GM21423 (cell line): ENCODE measurements around the gene KIF18A.
A peak's percentile ranks its signal among the peaks of the same experiment; 100 is the strongest.
"Not testable (repeated sequence)": the region's sequence is repeated elsewhere in the genome, so short reads cannot be mapped to it uniquely, and the experiment has no call there.

Source experiments
- ATAC-seq: cut with Tn5 transposase; IDR thresholded peaks from one replicate; pipeline ENCODE4 v1.9.1; 2021; ENCODE audit warnings: mild to moderate bottlenecking, moderate library complexity; ENCODE audit not compliant: unreplicated experiment

The KIF18A gene

DNA sequence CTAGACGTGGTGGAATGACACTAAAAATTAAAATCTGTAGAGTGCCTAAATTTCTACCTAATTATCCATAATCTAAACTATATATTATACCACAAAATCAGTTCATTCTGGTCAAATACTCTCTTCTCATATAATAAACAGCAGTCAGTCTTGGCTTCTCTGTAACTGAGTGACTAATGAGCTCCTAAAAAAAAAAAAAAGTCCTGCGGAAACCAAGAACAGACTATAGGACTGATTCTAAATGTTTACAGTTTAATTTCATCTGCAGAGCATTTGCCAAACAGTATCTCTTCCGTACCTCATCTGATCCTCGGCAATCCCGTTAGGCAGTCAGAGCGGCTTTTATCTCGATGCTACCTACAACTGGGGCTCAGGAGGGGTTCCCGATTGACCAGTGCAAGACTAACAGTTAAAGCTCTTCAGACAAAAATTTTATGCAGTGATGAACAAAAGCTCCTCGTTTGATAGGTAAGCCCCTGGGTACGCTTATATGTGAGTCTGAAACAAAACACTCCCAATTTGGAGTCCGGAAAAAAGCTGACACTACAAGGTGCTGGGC lies 686 bp downstream of the KIF18A start:
- ATAC-seq, result peak; percentile 4

DNA sequence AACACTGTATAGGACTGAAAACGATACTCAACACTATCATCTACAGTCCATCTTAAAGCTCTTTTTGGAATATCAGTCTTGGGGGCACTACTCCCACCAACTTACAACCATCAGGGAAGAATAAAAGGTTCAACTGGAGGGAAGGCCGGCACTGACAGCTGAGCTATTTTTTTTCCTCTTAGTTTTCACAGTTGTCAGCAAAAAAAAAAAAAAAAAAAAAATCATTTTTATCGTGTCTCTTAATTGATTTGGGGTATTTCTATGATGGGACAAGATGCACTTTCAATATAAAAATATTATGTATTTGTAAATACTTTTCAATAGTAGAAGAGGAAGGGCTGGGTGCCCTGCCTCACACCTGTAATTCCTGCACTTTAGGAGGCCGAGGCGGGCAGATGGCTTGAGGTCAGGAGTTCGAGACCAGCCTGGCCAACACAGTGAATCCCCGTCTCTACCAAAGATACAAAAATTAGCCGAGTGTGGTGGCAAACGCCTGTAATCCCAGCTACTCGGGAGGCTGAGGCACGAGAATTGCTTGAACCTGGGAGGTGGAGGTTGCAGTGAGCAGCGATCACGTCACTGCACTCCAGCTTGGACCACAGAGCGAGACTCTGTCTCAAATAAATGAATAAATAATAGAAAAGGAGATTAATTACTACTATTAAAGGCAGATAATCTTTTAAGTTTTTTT lies 1.5 kb downstream of the KIF18A start:
- no peak for ATAC-seq

DNA sequence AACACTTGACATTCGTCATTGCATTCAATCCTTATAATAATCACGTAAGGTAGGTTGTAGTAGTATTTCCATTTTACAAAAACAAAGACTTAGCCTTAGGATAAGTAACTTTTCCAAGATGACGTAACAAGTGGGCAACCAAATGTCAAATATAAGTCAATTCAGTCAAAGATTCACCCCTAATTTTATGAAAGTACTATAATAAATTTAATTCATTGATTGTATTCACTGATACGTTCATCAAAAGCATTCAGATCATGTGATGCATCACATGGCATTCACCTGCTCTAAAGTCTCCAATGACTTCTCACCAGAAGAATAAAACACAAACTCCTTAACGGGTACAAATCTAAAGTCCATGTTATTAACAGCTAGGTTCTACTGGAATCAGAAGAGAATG lies 2.1 kb downstream of the KIF18A start:
- ATAC-seq, result no peak

DNA sequence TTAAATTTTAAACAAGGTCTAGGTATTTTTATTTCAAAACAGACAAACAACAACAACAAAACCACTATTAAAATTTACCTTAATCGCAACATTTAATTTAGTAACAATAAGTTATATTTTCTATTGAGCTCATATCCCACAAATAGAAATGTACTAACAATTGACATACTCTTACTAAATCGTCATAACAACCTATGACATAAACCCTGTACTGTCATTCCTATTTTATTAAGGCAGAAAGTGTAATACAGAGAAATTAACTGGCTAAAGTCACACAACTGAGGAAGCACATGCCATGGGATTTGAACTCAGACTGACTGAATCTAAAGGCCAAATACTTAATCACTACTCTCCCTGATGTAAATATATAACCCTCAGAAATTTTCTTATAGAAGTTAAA lies 3.0 kb downstream of the KIF18A start:
- ATAC-seq, result no peak

DNA sequence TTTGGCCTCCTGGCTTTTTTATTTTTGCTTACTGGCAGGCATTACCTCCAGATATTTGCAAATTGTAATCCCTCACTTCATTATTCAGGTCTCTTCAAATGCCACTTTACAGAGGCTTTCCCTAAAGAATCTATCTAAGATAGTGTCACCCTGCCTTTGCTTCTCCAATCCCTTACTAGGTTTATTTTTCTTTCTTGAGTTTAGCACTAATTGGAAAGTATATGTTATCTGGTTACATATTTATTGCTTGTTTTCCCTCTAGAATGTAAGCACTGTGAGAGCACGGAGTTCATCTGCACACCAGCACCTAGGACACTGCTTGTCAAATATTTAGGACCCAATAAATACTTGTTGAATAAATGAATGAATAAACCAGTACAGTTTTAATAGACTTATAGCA lies 3.5 kb downstream of the KIF18A start:
- ATAC-seq, result no peak

DNA sequence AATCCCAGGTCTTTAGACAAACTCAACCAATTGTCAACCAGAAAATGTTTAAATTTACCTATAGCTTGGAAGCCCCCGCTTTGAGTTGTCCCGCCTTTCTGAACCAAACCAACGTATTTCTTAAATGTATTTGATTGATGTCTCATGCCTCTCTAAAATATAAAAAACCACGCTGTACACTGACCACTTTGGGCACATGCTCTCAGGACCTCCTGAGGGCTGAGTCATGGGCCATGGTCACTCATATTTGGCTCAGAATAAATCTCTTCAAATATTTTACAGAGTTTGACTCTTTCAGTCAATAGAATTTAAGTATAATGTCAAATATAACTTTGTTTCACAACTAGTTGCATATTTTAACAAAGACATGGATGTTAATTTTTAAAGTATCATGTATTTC lies 5.7 kb downstream of the KIF18A start:
- ATAC-seq, result not testable (repeated sequence)

DNA sequence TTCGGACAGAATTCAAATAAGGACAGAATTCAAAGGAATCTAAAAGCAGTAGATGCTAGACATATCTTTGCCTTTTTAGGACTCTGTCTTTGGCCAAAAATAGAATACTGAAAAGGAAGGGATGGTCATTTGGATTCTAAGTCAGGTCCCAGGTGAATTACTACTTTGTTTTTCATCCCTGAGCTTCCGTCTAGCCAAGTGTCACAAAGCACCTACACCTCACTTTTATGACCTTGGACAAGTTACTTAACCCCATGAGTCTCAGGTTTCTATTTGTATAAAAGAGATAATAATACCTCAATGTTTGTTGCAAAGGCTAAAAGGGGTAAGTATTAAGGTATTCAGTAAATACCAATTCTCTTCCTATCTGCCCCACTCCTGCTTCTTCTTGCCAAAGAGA lies 7.3 kb downstream of the KIF18A start:
- no peak for ATAC-seq

DNA sequence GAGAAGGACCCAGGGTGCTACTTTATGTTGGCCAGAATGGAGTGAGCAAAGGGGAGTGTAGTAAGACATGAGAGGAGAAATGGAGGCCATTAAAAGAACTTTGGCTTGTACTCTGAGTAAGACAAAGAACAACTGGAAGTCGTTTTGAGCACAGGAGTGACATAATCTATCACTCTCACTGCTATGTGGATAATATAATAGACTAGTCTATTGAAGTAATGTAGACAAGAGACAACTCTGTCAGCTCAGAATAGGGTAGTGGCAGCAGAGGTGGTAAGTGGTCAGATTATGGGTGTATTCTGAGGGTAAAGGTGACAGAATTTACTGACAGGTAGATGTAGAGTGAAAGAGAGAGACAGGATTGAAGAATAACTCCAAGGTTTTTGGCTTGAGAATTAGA lies 8.2 kb downstream of the KIF18A start:
- ATAC-seq, result no peak

DNA sequence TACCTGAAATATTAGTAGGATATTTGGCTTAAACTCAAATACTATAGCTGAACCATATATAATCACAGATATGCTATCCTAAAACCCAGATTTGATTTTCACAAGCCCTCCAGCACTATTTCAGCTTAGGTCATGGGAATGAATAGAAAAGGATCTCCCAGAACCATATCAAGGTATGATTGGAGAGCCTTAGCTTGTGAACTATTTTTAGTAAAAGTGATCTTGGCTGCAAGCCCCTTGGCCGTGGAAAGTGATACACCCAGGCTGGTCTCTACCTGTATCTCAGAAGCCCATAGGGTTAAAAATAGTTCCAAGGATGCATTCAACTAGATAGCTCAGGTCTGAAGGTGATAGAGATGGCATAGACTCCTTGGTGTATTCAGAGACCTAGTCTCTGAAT lies 9.7 kb downstream of the KIF18A start:
- ATAC-seq, result no peak

DNA sequence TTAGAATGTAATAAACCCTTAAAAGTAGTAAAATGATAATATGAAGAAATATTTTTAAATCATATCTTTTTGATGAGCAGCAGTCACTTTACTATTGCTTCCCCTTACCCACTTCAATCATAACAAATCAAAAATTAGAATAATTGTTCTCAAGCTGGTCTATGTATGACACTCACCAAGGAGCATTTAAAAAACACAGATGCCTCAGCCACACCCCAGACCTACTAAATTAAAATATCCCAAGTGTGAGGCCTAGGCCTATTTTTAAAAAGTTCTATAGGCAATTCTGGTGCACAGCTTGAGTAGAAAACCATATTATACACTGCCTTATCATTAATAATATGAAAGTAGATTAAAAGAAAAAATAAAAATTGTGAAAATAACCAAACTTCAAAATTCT lies 15.2 kb downstream of the KIF18A start:
- no peak for ATAC-seq

DNA sequence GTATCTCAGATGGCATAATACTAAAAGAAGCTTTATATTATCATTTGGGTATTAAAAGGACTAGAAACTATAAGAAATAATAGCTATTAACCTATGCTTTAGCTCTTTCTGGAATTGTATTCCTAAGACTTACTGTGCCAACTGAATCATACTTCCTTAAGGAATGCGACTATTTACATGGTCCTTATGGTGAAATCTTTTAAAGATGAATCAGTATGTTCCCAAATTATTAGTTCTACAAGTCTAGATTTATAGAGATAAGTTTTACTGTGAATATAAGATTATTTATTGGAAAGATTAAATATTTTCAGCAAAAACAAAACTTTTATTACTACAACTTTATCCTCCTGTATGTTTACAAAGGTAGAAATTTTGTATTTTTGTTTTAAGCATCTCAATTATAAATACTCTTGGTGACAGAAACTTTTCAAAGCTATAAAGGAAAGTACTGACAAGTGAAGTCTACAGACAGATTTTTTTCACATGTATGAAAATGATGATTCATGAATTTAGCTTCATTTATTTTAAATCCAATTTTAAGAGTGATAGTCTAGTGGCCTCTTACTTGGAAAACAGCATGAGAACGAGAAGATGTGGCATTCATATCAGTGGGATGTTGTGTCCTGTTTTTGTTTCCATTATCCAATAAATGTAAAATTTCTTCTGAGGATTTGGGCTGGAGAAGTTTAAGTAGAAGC lies 17.8 kb downstream of the KIF18A start:
- ATAC-seq, result no peak

DNA sequence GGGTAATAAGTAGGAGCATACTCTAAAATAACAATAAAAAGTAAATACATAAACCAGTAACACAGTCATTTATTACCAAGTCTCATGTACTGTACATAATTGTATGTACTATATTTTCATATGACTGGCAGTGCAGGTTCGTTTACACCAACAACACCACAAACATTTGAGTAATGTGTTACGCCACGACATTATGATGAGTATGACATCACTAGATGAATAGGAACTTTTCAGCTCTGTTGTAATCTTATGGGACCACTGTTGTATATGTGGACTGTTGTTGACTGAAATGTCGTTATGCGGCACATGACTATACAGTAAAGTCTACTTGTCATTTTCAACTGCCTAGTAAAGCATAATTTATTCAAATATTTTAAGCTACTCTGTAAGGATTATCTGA lies 18.6 kb downstream of the KIF18A start:
- ATAC-seq, result no peak

DNA sequence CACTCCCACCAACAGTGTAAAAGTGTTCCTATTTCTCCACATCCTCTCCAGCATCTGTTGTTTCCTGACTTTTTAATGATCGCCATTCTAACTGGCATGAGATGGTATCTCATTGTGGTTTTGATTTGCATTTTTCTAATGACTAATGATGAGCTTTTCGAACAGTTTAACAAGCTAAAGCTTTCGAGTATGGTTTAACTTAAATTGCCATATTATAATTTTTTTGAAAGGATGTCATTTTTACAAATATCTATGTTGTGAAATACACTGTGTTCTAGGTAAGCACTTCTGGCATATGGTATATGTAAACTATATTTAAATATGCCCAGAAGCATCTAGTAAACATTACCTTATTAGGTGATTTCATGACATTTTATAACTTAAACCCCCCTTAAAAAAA lies 20.3 kb downstream of the KIF18A start:
- not testable (repeated sequence) for ATAC-seq

DNA sequence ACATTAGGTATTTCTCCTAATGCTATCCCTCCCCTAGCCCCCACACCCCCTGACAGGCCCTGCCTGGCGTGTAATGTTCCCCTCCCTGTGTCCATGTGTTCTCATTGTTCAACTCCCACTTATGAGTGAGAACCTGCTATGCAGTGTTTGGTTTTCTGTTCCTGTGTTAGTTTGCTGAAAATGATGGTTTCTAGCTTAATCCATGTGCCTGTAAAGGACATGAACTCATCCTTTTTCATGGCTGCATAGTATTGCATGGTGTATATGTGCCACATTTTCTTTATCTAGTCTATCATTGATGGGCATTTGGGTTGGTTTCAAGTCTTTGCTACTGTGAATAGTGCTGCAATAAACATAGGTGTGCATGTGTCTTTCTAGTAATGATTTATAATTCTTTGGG lies 20.8 kb downstream of the KIF18A start:
- ATAC-seq, result not testable (repeated sequence)

DNA sequence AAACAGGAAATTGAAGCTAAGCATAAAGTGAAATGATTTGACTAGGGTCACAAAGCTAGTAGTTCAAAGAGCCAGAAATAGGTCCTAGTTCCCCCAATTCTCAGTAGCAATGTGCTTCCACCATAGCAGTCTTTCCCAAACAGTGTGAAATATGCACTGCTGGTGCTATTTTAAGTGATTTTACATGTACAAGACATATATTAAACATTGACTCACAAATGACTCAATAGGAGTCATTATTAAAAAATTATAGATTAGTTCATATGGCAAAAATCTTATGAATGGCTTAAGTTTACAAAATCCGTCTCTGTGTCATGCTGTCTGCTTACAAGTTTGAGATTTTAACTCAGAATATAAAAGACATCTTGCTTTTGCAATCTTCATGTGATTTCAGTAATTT lies 21.4 kb downstream of the KIF18A start:
- no peak for ATAC-seq

DNA sequence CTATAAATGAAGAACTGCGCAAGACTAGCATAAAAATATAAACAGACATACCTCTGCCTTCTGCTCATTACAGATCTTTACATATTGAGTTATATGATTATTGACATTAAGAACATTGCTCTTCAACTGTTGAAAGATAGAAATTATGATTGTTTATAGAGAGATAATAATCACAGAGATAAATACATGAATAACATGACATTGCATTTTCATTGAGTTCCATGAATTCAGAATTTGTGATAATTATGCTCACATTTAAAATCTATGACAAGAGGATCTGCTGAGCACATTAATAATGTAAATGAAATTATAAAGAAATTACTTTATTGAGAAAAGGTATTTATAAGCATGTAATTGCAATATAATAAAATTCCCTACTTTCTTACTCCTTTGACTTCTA lies 24.8 kb downstream of the KIF18A start:
- no peak for ATAC-seq

DNA sequence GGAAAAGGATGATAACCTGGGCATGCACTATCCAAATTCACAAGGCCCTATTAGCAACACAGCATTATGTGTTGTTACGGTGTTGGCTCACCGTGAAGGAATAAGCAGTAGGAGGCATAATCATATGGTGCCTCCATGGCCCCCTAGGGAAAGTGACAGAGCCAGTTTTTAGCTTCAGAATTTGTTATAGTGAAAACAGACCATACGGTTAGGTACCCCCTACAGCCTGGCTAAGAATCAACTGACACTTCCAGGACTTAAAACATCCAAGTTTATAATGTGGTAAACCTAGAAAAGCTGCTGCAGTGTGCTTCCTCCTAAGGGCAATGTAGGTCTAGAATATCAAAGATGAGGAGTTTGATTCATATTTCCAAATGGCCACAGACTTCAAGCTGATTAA lies 30.4 kb downstream of the KIF18A start:
- no peak for ATAC-seq

DNA sequence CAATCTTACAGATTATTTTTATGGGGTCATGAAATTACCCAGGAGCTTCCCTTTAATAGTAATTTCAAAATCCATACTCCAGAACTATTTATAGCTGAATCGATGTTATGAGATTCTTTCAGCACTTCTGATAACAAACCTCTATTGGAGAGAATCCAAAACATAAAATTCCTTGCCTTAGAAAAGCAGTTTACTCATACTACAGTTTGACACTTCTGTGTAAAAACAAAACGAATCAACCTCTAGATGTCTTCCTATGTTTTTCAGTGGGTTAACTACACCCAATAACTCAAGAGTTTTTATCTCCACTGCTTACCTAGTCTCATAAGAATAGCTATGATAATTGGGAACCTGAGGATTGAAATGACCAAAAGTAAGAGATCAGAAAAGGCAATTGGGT lies 35.6 kb downstream of the KIF18A start:
- ATAC-seq, result no peak

DNA sequence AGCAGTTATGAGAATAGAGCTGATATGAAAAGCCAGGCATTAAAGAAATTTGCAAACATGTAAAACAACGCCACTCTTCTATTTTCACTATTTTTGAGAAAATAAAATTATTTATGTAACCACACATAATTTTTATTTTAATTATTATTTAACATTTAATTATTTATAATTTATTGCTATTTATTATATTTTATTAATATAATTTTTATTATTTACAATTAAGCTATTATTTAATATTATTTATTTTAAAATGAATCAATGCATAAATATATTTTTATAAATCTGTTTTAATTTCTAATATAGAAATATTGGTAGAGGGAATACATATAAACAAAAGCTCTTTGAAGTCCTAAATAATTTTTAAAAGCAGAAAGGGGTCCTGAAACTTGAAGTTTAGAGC lies 36.7 kb downstream of the KIF18A start:
- no peak for ATAC-seq

DNA sequence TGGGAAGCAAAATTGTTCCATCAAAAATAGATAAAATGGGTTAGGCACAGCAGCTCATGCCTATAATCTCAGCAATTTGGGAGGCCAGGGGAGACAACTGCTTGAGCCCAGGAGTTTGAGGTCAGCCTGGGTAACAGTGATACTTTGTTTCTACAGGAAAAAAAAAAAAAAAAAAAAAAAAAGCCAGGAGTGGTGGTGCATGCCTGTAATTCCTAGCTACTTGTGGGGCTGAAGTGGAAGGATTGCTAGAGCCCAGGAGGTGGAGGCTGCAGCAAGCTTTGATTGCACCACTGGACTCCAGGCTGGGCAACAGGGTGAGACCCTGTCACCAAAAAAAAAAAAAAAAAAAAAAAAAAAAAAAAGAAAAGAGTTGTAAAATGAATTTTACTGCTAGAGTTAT lies 49.6 kb downstream of the KIF18A start:
- ATAC-seq, result no peak

DNA sequence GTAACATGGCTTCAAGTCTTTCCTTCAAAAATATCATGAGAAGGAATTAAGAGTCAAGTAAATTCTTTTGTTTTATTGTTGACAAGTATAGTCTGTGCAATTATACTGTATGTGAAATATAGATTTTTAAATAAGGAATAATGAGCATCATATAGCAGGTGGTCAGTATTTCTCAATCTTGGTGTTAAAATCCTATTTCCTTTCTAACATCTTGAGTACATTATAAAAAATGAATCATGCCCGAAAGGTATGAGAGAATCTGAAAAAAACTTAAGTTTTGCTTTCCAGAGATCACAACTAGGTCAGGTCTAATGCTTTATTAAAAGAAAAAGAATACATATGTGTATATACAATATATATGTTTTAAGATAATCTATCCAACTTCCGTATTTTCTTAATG lies 53.1 kb downstream of the KIF18A start:
- no peak for ATAC-seq
